ENCODE results near the gene ZCCHC4.

ZCCHC4 gene

DNA sequence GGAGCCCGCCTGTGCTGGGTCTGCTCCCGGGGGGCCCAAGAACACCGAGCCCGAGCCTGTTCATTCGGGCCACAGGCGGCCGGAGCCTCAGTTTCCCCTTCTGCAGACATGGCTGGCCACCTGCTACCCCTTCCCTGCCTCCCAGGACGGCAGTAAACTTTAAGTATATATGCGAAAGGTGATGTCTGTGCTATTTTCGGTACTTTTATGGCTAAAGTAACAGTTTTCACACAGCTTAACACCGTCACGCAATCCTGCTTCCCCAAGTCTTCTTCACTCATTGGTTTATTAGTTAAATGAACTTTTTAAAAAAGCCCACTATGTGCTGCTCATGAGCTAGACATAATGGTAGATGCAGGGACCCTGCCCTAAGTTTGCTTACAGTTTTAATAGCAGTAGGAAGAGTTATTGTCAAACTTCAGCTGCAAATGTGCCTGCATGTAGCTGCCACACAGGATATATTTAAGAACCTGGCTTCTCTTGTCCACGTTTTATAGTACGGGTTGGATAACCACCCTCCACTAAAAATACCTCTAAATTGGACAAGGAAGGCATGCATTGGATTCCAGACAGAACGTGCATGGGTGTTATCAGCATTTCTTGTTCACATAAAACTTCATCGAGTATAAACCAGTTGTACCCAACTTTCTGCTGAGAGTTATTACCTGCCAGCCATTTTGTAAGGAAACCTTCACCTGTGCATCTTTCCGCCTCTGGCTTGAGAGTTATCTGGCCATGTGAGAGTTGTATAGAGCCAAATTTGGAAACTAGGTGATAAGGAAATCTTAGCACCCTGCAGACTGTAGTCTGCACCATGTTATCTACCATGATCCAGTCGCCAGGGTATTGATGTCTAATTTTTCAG lies 65.2 kb downstream of the ZCCHC4 start:
- peak; percentile 31 to 41 for DNase-seq

DNA sequence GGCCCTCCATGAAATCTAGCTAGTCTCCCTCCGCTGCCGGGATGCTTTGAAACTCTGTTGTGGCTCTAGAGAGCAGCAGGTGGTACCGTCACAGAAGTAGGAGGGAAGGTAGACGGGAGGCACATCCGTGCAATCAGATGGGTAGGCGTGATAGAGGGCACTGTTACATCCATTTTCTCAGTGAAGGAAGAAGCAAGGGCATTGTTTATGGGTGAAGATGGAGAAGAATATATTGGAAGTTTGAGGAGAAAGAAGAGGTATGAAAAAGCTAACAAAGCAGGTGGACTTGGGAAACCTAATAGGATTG lies 65.8 kb downstream of the ZCCHC4 start:
- DNase-seq: no peak

DNA sequence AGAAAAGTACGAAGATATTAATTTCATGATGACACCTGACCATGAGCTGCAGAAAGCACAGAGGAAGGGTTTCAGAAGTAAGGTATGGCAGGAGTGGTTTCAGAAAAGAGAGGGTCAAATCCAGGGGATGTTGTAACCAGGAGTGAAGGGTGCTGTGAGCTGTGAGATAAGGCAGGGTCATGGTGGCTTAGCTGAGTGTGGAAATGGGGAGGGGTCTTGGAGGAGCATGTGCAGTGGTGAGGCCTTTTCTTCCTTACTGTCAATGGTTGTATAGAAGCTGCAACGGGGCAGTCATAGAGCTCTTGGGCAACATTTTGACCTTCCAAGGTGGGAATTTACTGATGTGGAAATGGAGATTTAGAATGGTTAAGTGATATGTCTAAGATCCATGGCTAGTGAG lies 67.0 kb downstream of the ZCCHC4 start:
- no peak for DNase-seq

DNA sequence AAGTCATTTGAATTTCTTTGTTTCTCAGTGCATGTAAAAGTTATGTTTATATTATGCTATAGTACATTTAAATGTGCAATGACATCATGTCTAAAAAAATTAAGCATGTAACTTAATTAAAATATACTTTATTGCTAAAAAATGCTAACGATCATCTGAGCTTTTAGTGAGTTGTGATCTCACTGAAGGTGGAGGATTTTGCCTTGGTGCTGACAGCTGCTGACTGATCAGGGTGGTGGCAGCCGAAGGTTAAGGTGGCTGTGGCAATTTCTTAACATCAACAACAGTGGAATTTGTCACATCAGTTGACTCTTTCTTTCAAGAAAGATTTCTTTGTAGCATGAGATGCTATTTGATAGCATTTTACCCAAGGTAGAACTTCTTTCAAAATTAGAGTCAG lies 71.1 kb downstream of the ZCCHC4 start:
- DNase-seq: no peak

DNA sequence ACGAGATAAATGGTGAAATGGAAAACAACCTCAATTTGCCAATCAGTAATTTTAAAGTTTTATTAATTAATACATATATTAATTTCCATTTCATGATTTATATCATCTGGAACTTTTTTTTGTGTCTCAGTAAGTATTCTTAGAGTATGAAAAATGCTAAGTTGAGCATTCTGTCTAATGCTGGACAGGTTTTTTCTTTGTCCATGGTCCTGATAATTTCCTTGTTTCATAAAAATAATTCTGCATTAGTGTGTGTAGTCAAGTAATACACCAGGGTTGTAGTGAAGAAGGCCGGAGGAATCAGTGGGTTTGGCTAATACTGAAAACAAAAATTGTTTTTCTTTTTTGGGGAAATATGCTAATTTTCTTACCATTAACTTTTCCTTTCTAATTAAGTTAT lies 74.4 kb downstream of the ZCCHC4 start:
- no peak for DNase-seq

DNA sequence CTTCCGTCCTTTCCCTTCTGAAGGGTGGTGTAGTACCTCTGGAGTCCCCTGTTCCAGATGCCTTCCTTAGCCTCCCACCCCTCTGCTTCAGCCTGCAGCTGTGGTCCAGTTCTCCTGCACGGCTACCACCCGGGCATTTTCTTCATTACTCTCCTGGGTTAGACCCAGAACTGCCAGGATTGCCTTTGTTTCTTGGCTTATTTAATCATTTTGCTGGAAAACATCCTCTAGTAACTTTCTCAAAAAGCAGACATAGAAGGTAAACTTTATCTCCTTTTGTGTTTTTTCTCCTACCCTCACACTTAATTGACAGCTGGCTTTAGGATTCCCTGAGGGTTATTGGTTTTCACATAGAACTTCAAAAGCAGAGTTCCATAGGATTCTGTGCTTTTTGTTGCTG lies 84.7 kb downstream of the ZCCHC4 start:
- DNase-seq: no peak

DNA sequence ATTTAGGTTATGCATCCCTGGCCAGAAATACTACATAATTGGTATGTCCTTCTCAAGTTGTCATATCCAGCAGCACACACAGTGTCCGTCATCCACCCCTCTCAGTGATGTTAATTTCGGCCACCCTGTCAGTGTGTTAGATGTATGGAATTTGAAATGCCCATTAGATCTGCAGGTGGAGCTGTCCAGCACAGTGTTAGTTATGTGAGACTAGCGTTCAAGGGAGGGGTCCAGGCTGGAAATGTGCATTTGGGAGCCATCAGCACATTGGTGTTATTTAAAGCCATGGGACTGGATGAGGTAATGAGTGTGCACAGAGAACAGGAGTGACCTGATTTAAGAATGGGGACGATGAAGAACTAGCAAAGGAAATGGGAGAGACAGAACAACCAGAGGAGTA lies 86.9 kb downstream of the ZCCHC4 start:
- DNase-seq: no peak

DNA sequence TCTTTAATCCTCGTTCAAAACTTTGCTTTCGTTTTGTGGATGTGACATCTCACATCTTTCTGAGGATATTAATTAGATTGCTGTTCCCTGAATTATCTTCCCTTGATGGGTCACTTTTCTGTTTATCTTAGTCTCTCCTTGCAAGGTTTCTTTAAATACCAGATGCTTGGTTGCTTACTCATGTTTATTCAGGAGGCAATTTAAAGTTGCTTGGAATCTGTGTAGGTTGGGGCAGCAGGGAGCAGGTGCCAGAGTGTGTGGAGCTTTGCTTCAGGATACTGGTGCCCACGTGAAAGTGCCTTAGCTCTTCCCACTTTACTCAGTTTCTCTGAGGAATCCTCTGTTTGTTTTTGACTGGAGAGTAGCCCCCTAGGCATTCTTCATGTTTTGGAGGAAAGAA lies 88.5 kb downstream of the ZCCHC4 start:
- no peak for DNase-seq

DNA sequence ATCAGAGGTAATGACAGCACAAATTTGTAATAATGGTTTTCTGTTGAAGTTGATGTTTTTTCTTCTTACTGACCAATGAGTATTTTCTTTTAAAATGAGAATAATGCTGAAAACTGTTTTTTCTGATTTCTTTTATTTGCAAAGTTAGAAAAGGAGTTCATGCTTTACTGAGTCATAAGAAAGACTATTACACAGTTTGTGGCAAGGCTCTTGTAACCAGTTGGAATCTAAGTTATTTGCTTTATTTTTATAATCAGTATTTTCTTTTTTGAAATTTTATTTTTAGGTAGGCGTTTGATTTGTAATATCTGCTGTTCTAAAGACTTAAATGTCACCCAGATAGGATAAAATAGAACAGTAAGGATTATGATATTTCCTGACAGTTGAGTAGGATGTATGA lies 89.9 kb downstream of the ZCCHC4 start:
- DNase-seq: no peak

DNA sequence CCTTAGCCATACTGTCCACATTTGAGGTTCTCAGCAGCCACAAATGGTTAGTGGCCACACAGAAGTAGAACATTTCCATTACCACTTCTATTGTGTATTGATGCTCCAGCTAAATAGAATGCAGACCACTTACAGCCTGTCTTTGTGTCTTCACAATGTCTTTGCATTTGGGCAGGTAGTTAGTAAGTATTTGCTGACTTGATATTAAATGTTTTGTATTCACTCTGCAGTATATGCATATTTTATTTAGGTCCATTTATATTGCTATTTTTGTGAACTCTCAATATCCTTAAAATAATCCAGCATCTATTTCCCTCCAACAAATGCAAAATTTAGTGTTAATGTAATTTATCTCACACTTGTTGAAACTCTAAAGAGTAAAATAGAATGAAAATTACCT lies 91.1 kb downstream of the ZCCHC4 start:
- DNase-seq: no peak

DNA sequence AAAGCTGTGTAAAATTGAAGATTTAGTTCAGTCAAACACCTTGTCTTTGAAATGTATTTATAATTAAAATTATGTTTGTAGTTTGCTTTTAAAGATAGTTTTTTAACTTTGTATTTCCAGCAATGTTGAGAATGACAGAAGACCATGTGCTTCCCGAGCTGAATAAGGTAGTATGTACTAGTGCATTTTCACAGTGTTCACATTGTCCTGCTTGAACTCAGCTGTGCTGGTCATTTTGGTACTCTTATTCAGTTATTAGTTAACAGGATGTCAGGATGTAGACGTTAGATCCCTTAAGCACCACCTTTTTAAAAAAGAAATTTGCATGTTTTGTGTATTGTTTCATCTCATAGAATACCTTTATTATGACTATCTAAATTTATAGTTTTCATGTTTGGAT lies 92.9 kb downstream of the ZCCHC4 start:
- DNase-seq: no peak

DNA sequence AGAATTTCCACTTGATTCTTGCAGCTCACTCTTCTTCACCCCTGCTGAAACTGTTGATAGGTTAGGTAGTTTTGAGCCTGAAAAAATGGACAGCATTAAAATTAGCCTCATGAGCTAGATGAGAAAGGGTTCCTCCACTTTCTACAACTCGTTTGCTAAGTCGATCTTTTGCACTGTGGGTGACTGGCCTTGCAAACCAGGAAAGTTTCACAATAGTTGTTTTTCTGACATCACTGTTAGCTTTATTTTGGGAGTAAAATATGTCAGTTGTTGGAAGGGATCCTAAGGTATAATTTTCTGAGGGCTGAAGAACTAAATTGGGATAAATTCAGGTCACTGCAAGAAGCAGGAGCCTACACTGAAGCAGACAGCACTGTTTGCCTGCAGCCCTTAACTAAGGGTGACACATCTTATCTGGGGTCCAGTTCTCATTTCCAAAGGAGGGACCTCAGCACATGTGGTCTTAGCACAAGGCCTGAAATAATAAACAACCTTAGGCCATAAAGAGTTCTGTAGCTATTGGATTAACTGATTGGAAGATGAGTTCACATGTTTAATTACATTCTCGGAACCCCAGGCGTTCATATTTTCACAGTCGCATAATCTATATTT lies 93.6 kb downstream of the ZCCHC4 start:
- no peak for DNase-seq

DNA sequence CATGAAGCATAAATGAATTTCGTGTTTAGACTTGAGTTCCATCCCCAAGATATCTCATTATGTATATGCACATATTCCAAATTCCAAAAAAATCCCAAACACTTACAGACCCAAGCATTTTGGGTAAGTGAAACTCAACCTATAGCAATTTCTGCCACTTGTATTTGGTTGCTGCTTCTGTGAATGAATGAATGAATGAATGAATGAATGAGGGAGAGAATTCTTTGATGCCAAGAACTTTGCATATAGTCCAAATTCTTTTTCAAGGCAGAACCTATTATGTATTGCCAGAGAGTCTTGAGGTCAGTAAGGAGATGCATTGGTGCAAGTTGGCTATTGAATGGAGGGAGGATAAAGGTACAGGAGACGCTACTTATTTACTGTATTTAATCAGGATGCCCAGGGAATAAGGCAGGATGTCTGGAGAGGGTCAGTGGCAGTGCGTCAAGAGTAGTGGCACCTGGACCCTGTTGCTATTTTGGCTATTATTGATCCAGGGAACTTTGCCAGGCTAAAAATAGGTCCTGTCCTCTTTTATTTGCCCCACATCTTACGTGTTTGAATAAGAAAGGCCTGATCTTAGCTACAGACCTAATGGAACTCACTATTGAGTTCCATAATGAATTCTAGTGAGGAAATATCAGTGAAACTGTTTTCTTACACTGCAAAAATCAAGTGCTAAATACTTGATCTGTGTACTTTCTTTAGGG lies 98.4 kb downstream of the ZCCHC4 start:
- DNase-seq: no peak

DNA sequence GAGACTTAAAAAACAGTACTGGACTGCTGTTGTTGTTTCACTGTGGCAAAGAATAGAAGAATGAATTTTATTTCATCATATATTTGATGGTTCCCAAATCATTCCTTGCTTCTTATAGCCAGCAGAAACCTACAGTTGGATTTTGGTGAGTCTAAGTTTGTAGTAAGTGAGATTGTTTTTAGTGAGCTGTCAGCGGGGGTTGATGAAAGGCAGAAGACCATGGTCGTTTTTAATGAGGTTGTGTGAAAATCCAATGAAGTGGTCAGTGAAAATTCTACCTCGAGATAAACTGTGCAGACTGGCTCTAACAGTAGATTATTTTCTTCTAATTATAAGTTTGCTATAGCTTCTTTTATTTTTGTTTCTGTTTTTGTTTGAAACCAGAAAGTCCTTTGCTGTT lies 100.7 kb downstream of the ZCCHC4 start:
- DNase-seq: no peak

DNA sequence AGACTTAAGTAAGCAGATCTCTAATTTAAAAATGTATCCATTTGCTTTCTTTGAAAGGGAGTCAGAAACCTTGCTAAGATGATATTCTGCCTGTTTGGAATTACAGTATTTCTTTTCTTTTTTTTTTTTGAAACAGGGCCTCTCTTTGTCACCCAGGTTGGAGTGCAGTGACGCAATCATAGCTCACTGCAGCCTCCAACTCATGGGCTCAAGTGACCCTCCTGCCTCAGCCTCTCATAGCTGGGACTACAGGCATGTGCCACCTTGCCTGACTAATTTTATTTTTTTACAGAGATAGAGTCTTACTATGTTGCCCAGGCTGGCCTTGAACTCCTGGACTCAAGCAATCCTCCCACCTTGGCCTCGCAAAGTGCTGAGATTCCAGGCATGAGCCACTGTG lies 104.4 kb downstream of the ZCCHC4 start:
- no peak for DNase-seq
